IPS DF 19.7 (cell line): ENCODE results near the gene TRPV6.

ENCODE experiments used
- DNase-seq: peaks from one replicate; pipeline ENCODE4 v3.0.0-alpha.2; 2013; ENCODE audit warnings: low read depth, low spot score

Gene TRPV6

DNA sequence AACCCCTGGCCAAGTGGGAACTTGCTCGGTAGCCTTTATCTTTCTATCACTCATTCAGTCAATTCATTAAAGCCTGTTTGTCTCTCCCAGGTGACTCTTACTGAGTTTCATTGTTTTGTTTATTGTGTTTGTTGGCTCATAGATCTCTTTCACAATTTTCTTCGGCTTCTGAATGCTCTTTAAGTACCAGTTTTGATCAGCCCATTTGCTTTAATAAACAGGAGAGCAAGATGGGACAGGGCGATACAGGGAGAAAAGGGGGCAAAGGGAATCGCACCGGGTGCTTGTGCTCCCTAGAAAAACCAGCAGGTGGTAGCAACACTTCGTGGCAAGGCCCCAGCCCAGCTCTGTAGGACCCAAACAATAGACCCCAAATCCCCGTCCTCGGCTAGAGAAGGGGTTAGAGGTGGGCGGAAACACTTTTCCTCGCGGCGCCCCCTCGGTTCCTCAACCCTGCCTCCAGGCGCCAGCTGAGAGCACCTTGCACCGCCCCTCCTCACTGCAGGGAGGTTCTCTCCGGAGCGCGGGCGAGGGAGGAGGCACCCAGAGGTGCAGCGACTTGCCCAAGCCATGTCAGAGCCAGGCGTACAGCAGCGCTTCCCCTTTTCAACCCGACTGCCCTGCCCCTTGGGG lies 31.7 kb downstream of the TRPV6 start:
- DNase-seq = peak; percentile 47

DNA sequence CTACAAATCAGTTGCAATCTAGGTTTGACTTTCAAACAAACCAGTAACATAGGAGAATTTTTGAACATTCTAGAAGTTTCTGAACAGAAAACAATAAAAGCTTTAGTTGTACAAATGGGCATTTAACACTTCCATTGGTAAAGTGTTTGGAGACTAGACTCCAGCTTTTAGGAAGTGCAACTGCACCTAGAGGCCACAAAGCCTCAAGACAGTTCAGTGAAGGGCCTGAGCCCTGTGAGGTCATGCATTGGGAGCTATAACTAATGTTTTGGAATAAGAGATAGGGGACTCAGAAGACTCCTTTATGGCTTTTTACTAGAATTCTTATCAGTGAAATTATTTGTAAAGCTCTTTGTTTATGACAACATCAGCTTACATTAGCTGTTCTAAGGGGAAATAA lies 33.6 kb downstream of the TRPV6 start:
- no peak for DNase-seq

DNA sequence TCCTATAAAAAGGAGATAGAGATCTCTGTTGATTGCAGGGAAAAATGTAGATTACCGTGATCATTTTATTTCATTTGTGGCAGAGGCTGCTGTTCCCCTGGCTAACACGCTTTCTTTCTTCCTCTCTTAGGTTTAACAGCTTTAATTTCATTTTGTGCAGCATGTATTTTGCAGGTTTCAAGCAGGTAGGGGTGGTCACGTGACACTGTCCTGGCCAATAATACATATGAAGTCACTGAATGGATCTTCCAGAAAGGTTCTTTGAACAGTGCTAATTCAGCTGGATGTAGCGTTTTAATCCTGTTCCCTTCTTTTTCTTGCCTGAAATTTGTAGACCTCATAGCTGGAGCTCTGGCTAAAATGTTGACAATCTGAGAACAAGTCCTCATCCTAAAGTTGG lies 34.3 kb downstream of the TRPV6 start:
- DNase-seq = no peak

DNA sequence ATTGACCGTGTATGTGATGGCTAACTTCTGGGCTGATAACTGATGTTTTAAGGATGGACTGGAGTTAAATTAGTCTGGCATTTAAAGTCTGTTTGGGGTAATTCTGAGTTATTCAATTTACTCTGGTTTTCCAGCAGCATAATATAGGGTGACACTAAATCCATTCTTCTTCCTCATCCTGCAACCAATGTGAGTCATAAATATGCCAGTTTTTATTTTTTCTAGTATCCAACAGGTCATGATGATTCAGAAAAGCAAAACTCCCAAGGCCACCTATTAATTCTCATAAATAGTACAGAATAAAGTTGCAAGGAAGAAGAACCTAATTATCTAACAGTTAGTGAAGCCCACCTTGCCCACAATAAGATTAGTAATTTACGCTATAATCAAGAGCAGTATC lies 38.2 kb downstream of the TRPV6 start:
- no peak for DNase-seq

DNA sequence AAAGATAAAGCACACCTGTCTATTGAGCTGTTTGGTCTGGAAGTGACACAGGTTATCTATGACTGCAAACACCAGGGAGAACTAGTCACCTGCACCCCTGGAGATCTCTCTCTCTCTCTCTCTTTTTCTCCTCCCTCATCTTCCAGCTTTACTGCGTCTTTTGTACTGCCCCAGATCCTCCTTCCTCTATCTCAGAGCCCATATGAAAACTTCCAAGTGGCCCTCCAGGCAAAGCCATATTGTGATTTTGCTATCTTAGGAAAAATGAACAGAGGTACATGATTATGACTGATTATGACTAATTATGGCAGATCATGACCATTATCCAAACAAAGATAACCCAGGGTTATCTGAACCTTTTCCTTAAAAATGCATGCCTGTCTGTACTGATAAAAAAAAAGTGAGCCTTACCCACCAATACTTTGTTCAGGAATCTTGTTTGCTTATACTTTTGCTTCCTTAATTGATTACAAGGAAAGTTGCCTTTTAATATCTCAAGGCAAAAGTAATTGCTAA lies 43.2 kb downstream of the TRPV6 start:
- DNase-seq = no peak

DNA sequence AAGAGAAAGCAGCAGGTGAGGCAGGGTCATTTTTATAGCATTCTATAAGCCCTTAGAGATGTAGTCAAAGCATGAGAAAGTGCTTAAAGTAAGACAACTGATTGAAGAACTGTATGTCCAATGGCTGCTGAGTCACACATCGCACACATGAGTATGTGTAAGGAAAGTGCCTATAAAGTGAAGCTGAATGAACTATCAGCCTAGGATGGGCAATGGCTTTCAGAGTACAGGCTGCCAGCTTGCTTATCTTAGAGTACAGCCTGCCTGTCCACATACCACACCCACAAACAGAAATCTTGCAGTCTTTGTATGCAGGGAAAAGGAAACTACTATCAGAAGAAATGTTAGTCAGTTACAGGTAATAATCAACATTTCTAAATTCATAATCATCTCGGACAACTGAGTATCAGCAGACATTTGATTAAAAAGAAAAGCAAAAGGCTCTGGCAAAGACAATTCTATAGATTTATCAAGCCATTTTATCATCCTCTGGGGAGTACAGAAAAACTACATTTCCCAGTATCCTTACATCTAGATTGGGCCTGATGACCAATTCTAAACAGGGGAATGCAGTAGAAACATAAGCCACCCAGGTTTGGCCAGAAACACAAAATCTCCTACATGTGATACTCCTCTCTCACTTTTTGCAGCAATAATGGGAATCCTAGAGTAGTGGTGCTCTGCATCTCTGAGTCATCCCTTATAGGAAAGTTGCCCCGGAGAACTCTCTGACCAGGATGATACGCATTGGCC lies 46.9 kb downstream of the TRPV6 start:
- no peak for DNase-seq

DNA sequence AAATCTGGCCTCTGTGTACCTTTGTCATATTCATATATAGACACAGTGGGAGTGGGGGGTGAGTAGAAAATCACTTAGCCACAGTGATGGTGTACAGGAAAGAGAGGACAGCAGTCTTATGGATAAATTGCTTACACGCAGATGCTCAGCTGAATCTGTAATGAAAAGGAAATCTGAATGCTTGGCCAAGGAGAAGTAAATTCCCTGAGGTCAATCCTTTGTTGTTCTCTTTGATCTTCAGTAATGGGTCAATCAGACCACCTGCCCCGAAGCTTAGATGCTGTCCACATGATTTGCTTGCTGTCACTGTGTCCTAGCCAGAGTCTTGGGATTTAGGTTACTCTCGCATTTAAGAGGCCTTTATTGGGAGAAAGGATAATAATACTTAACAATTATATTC lies 49.1 kb downstream of the TRPV6 start:
- DNase-seq = no peak

DNA sequence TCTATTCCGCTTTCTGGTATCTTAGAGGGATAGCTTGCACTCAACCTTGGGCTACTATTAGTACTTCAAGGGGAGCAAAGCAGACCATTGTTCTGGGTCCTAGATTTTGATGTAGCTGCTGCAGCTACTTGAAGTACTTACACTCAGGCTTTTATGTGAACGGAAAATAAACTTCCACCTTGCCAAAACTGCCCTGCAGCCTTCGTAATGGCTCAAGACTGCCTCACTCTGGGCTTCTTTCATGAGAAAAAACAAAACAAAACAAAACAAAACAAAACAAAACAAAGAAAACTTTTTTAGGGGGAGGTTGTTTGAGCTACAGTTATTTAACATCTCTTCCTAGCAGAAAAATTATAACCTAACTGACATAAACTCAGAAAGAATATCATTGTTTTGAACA lies 50.1 kb downstream of the TRPV6 start:
- no peak for DNase-seq

DNA sequence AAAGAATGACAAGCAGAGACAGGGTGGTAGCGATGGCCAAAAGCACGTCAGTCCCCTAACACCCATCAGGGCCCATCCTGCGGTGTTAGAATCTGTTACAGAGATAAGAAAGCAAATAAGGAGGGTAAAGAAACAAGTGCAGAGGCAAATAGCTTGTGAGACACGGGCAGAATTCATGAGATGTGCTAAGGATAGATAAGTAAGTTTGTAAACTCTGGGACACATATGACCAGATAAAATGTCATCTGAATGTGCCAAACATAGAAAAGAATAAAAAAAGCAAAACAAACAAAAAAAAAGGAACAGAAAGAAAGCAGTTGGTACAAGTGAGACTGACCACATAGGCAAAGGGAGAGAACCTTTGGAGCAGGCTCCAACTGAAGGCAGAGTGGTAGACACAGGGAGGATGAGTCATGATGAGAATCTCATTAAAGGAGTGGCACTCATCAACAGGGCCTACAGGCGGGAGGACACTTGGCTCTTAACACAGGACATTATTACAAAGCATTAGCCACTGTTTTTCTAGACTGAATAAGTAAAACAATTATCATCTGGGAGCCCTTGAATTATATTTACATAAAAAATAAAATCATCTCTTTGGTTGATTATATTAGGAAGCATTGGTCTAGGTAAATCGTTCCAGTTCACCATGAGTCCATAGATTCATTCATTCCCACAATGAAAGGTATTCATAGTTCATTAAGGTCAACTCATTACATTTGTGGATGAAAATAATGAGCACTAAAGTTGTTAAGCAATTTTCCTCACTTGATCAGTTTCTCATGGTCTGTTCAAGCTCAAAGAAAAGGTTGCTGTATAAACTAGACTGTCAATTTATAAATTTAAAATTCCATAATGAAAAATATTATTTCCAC lies 52.1 kb downstream of the TRPV6 start:
- DNase-seq = no peak

DNA sequence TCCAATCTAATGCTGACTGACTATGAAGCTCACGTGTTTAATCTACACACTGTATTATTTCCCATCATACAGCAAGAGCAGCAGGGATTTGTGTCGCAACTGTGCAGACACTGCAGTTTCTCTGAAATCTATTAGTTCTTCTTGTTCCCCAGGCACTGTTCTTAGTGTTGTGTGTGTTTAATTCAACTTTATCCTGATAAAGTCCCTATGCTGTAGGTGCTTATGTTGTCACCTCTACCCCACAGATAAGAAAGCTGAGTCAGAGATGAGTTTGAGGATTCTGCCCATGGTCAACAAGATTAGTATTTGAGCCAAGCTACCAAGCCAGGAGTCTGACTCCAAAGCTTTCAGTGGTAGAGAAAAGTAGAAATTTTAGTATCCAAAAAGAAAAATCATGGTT lies 53.1 kb downstream of the TRPV6 start:
- no peak for DNase-seq

DNA sequence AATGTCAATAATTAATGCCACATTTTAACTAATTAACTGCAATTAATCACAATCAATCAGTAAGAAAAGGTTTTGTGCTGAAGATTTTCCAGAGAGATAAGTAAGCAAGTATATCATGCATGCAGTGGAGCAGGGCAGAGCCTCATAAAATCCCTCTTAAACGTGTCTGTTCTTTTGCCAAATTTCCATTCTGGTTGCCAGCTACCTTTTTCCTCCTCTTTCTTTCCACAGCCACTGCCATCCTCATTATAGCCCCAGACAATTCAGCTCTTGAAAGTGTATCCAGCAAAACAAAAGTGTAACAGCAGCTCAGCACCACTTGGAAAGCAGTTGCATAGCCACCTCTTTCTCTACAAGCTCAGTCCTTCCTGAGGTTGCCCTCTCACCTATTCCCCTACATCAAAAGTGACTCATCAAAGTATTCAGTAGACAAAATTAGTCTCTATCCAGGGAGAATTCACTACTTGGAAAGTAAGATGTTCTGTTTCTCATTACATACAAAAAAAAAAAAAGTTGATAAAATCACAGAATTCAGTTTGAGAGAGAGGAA lies 57.5 kb downstream of the TRPV6 start:
- no peak for DNase-seq

DNA sequence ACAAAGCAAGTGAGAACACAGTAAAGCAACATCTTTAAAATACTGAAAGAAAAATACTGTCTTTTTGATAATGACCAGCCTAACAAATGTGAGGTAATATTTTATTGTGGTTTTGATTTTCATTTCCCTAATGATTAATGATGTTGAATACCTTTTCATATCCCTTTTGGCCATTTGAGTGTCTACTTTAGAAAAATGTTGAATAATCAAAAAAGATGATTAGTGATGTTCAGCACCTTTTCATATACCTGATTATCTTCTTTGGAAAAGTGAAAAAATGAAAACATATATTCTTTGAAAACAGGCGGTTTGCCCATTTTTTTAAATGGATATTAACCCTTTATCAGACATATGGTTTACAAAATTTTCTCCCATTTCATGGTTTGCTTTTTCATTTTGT lies 62.8 kb downstream of the TRPV6 start:
- DNase-seq = no peak
